Retinal pigment epithelial cell (primary cell): Measurements from ENCODE around the gene DCBLD1.

Source experiments
- DNase-seq: peaks from one replicate; pipeline ENCODE4 v3.0.0-alpha.2; 2010; ENCODE audit warnings: low read depth
- H3K4me3 ChIP-seq: 2 replicates; pipeline ENCODE4 v1.5.1; 2011; ENCODE audit warnings: mild to moderate bottlenecking, low read length, control low read depth, moderate library complexity
- CTCF ChIP-seq: conservative IDR thresholded peaks from 2 replicates; pipeline ENCODE4 v1.5.1; 2011; ENCODE audit warnings: low read depth, low read length, control low read depth, inconsistent platforms

The DCBLD1 gene

GRCh38 chr6:117564681-117565080, 82.2 kb downstream of the DCBLD1 start:
- H3K4me3 ChIP-seq = no peak overlapping the region
- DNase-seq = no peak
- no peak for TF ChIP-seq CTCF

- TF ChIP-seq CTCF = no peak
- no peak for DNase-seq
- no peak overlapping the region for H3K4me3 ChIP-seq
Measured at GRCh38 chr6:117568247-117568646, 85.8 kb downstream of the DCBLD1 start.

GRCh38 chr6:117568831-117569410, 86.4 kb downstream of the DCBLD1 start:
- no peak for TF ChIP-seq CTCF
- H3K4me3 ChIP-seq = no peak overlapping the region
- no peak for DNase-seq

- no peak for TF ChIP-seq CTCF
- no peak overlapping the region for H3K4me3 ChIP-seq
- DNase-seq = no peak
Measured at GRCh38 chr6:117573006-117573680, 90.7 kb downstream of the DCBLD1 start.

- TF ChIP-seq CTCF = no peak
- DNase-seq = no peak
- no peak overlapping the region for H3K4me3 ChIP-seq
Measured at GRCh38 chr6:117574198-117574597, 91.7 kb downstream of the DCBLD1 start.

- DNase-seq = no peak
- no peak overlapping the region for H3K4me3 ChIP-seq
- no peak for TF ChIP-seq CTCF
Measured at GRCh38 chr6:117585647-117586046, 103.2 kb downstream of the DCBLD1 start.

GRCh38 chr6:117590447-117590846, 108.0 kb downstream of the DCBLD1 start:
- no peak overlapping the region for H3K4me3 ChIP-seq
- DNase-seq = no peak
- TF ChIP-seq CTCF = no peak
